NOMO-1 (cell line): Measurements from ENCODE around the gene GLI1.
A peak's percentile ranks its signal among the peaks of the same experiment; 100 is the strongest.
"Not testable (repeated sequence)": the region's sequence is repeated elsewhere in the genome, so short reads cannot be mapped to it uniquely, and the experiment has no call there.

Source experiments
- DNase-seq, 2 experiments: peaks; one replicate each; lab custom pipeline; 2025; ENCODE audit not compliant: unreplicated experiment in 2 of 2; lab: John Stamatoyannopoulos, UW

Gene GLI1

DNA sequence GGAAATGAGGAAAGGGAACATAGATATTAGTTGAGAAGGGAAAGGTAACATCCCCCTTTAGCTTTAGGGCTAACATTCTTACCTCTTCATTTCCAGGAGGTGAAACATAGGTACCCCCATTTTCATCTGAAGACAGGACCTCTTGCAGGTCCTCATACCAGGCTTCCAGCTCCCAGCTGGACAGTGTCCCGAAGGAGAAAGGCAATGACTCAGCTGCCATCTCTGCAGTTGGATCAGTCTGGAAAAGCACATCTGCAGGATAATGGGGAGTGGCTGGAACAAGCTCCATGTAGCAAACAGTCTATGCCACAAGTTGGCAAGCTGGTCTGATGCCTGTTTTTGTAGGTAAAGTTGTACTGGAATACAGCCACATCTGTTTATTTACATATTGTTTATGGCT is 57.6 kb downstream of the GLI1 start:
- DNase-seq: no peak

DNA sequence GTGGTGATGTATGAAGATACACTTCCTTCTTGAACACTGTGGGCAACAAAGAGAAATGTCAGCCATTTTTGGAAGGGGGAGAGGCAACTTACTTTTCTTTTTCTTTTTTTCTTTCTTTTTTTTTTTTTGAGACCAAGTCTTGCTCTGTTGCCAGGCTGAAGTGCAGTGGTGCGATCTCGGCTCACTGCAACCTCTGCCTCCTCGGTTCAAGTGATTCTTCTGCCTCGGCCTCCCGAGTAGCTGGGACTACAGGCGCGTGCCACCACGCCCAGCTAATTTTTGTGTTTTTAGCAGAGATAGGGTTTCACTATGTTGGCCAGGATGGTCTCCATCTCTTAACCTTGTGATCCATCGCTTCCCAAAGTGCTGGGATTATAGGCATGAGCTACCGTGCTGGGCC is 58.1 kb downstream of the GLI1 start:
- not testable (repeated sequence) for DNase-seq

DNA sequence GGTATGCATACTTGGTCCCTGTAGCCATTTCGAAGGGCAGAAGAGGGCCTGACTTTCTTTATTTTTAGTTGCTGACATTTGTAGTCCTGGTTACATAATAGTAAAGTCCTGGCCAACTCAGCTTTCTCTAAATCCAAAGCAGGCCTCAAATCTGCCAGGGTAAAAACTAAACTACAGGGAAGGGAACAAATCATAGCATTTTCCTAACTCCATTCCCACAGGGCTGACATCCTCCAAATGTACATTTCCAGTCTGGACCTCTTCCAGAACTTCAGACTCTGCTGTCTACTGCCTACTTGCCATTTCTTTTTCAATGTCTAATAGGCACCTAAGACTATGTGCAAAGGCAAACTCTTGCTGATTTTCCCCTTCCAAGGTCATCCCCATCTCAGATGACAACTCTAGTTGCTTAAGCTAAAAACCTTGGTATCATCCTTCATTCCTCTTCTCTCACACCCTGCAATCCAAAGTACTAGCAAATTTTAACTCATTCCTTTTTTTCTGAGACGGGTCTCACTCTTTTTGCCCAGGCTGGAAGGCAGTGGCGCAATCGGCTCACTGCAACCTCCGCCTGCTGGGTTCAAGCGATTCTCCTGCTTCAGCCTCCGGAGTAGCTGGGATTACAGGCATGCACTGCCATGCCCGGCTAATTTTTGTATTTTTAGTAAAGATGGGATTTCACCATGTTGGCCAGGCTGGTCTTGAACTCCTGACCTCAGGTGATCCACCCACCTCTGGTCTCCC is 58.8 kb downstream of the GLI1 start:
- DNase-seq: no peak

DNA sequence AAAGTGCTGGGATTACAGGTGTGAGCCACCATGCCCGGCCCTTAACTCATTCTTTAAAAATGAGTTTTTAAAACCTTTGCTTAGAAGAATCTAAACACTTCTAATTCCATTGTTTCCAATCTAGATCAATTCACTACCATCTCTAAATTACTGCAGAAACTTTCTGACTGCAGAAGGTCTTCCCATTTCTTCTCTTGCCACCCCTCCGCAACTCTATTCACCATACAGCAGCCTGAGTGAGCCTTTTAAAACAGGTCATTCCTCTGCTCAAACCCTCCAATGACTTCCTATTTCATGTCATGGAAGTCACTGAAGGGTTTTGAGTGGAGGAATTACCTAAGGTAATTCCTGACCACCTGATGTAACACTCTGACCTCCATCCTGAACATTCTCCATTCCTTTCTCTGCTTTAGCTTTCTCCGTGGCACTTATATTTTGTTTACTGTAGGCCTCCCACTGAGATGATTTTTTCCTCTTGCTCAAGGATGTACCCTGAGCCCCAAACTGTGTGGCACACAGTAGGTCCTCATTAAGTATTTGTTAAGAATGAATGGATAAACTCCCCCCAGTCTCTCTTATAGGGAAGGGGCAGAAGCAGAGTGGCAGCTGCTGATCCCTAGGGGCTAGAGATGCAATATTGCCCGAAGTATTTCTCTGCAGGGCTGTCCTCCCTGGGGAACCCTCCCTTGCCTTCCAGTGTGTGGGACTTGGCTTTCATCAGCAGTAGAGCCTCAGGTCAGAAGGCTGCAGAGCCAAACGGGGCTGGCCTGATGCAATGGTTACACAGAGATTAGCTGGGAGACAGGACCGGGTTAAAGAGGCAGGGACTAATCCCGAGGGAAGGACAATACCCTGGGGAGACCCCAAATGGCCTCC is 59.6 kb downstream of the GLI1 start:
- peak in 1 of 2 experiments; percentile 37 for DNase-seq

GRCh38 chr12:57519796-57520052 is 60.1 kb downstream of the GLI1 start:
- peak; percentile 39 to 52 for DNase-seq

DNA sequence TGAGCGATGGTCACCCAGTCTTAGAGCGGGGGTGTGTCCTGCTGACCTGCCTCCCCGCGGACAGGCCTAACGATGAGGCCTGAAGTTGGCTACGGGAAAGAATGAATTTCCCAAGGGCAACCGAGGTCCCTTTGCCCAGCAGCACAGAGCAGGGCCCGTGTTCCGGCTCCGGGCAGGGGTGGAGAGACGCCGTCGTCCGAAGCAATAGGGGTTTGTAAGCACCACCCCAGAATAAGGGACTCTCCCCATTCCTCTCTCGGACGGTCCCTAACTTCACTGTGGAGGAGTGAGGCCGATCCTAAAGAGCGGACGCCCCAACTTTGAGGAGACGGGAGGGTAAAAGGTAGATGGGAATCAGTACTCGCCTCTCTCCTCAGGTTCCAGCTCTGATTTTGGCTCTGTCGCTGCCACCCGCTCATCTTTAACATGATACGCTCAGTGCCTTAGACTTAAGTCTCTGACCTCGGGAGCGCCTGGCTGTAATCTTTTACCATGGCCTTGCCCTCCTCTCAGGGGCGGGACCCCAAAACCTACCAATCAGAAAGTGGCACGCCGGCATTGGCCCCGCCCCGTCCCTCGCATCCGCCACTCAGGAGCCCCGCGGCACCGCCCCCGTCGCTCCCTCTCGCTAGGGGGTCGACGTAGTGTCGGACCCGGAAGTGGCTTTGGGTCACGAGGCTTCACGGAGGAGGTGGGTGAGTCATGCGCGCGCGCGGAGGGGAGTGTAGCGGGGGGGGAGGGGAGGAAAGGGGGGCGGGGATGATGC is 60.7 kb downstream of the GLI1 start, which contains the start of gene DDIT3:
Gene DDIT3 (minus strand): TSS at position 462 of the 766 bp plus-strand sequence. CDS start 3,108 bp downstream, outside the sequence.
- DNase-seq: peak; percentile 97

GRCh38 chr12:57521525-57522010 is 62.0 kb downstream of the GLI1 start:
- DNase-seq: no peak
